ENCODE data around the gene LYST. TPM values are rescaled to one million over a fixed set of nuclear protein-coding genes. Genes with fewer than 3 reads are reported as not detected.
A peak's percentile ranks its signal among the peaks of the same experiment; 100 is the strongest.

The LYST gene
- total RNA-seq, 1 donor from 2014 or later = 72.4 TPM

DNA sequence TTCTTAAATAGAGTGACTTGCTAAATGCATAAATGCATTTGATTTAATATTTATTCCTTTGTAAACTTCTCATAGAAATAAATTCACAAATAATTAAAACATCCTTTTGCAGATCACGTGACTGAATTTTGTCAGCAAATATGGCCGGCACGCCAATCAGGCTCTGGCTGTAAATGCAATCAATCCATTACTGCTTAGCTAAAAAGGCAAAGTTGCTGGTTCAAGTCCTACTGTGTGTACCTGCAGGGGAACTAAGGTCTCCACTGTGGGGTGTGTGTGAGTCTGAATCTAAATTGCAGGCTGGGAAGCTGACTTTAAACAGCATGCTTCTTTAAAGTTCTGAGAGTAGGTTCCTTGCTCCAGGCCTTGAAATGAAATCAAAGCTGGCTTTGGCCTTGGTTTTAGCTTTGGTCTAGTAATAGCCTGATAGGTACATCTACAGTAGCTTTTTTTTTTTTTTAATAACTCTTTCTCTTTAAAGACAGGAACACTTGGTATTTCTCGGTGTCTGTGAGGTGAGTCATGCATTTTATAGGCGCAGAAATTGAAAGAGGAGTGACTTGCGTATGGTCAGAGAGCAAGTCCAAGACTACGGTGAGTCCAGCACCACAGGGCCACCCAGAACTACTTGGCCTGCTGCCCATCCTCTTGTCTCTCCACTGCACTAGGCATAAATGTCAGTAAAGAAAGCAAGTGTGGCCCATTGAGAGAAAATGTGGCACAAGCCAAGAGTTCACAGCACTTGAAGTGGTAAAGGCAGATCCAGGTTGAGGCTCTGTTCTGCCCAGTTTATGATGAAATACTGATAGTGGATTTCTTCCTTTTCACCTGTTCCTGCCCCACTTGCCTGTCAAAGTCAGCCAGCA, 36.2 kb upstream of the LYST start:
- Histone ChIP-seq H3K4me1 (peaks cover 6% of the 10 kb centered on the region), H3K9me3 (no peaks in the 10 kb centered on the region), H3K36me3 (no peaks in the 10 kb centered on the region), H3K27me3 (ENCODE audit: low read depth) (no peaks in the 10 kb centered on the region), H3K4me3 (no peak overlapping the region), H3K27ac (no peak overlapping the region)
- ATAC-seq (peak; percentile 81 to 89), DNase-seq (peak; percentile 77)
- TF ChIP-seq, protein P1, sequence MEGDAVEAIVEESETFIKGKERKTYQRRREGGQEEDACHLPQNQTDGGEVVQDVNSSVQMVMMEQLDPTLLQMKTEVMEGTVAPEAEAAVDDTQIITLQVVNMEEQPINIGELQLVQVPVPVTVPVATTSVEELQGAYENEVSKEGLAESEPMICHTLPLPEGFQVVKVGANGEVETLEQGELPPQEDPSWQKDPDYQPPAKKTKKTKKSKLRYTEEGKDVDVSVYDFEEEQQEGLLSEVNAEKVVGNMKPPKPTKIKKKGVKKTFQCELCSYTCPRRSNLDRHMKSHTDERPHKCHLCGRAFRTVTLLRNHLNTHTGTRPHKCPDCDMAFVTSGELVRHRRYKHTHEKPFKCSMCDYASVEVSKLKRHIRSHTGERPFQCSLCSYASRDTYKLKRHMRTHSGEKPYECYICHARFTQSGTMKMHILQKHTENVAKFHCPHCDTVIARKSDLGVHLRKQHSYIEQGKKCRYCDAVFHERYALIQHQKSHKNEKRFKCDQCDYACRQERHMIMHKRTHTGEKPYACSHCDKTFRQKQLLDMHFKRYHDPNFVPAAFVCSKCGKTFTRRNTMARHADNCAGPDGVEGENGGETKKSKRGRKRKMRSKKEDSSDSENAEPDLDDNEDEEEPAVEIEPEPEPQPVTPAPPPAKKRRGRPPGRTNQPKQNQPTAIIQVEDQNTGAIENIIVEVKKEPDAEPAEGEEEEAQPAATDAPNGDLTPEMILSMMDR (IDR thresholded peaks at IDR 0.05) = no peak
- intact Hi-C loops (cut with DNase I) = no loop called here

DNA sequence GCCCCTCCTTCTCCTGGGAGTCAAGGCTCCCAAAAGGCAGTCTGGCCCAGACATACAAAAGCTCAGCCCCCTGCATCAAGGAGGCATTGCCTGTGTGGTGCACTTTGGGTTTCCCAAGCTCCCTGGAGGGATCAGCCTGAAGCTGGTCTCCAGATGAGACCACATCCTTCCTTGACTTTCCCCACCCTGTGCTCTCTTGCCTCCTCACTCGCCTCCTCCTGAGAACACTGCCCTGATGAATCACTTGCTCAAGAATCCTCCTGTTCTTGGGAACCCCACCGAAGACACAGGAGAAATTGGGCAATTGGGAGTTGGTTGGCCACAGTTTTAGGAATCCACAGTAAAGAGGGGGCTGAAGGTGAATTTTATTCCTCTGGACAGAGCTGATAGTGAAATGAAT, 34.8 kb upstream of the LYST start:
- TF ChIP-seq, protein P1 (IDR thresholded peaks at IDR 0.05) = no peak
- intact Hi-C loops (cut with DNase I) = no loop called here
- H3K9me3 ChIP-seq = no peaks in the 10 kb centered on the region
- H3K27me3 ChIP-seq (ENCODE audit: low read depth) = no peaks in the 10 kb centered on the region
- H3K27ac ChIP-seq = no peak overlapping the region
- peaks cover 6% of the 10 kb centered on the region for H3K4me1 ChIP-seq
- no peaks in the 10 kb centered on the region for H3K36me3 ChIP-seq
- DNase-seq (no peak), ATAC-seq (no peak)
- no peak overlapping the region for H3K4me3 ChIP-seq

DNA sequence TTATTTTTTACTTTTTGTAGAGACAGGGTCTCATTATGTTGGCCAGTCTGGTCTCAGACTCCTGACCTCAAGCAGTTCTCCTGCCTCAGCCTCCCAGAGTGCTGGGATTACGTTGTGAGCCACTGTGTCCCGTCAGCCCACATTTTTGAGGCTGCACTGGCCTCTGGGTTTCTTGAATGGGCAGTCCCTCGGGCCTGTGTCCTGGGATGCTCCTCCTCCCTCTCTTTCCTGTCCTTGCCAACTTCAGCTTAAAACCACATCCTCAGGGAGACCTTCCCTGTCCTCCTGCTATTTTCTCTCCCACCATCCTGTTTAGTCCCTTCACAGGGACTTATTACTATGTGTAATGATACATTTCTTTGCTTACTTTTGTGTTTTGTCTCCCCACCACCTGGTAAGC, 31.4 kb upstream of the LYST start:
- Histone ChIP-seq H3K27me3 (ENCODE audit: low read depth) (no peaks in the 10 kb centered on the region), H3K4me3 (no peak overlapping the region), H3K9me3 (no peaks in the 10 kb centered on the region), H3K36me3 (no peaks in the 10 kb centered on the region), H3K27ac (no peak overlapping the region), H3K4me1 (peaks cover 11% of the 10 kb centered on the region)
- TF ChIP-seq, protein P1 (IDR thresholded peaks at IDR 0.05) = no peak
- intact Hi-C loops (cut with DNase I) = no loop called here
- ATAC-seq (no peak), DNase-seq (no peak)

DNA sequence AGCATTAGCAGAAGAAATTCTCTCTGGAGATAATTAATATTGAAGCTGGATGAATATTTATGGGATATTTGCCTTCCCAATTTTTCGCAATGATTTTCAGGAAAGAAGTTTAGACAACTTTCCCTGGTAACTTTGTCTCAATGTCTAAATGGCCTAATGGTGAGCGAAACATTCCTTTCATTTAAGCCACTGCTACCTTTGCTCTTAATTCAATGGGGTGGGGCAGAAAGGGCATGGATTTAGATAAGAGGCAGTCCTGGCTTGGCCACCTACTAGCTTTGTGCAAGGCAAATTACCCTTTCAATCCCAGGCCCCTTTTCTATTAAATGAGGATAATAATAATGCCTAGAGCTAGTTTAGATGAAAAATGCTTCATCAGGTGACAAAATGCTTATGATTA, 27.1 kb upstream of the LYST start:
- intact Hi-C loops (cut with DNase I) = no loop called here
- Histone ChIP-seq H3K27me3 (ENCODE audit: low read depth) (no peaks in the 10 kb centered on the region), H3K9me3 (no peaks in the 10 kb centered on the region), H3K4me1 (peaks cover 15% of the 10 kb centered on the region), H3K27ac (no peak overlapping the region), H3K4me3 (no peak overlapping the region), H3K36me3 (no peaks in the 10 kb centered on the region)
- ATAC-seq = no peak
- TF ChIP-seq, protein P1 (IDR thresholded peaks at IDR 0.05) = no peak
- no peak for DNase-seq

DNA sequence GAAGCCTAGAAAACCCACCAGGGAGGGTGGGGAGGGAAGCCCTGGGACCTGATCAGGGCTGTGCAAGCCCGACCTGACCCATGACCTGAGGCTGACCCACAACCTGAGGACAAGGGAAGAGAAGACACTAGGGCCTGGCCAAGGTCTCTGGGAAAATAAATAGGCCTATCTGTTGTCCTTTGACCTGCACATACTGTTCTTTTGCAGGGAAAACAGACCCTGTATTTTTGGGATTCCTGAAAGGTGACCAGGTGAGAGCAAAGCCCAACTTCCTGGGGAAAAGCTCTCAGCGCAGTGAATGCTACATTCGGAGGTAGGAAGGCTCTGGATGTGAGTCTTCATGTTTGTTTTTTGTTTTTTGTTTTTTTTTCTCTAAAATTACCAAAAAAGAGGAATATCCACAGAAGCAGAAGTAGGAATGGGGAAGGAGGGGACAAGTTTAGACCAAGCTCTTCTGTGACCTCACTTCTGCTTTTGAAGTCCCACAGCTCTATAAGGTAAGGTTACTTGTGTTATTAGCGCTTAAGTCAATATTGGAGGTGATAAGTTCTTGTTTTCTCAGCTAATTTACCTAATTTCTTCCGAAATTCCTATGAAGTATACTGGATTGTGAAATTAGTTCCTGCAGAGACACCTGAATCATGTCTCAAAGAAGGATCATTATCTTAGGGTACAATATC, 26.2 kb upstream of the LYST start:
- Histone ChIP-seq H3K4me3 (no peak overlapping the region), H3K9me3 (no peaks in the 10 kb centered on the region), H3K27ac (peak overlapping the region; percentile 67), H3K27me3 (ENCODE audit: low read depth) (no peaks in the 10 kb centered on the region), H3K4me1 (peaks cover 15% of the 10 kb centered on the region), H3K36me3 (no peaks in the 10 kb centered on the region)
- ATAC-seq = peak; percentile 72 to 83
- intact Hi-C loops (cut with DNase I) = no loop called here
- DNase-seq = no peak
- TF ChIP-seq, protein P1 (IDR thresholded peaks at IDR 0.05) = no peak
